ENCODE measurements around the gene THRA. TPM values are rescaled to one million over a fixed set of nuclear protein-coding genes. Genes with fewer than 3 reads are reported as not detected.
A peak's percentile ranks its signal among the peaks of the same experiment; 100 is the strongest.

Gene THRA
- total RNA-seq, 2 donors from 2014 or later: 50.8 to 65.8 TPM

- peak; percentile 53 for DNase-seq (ENCODE audit: low spot score)
- intact Hi-C loops (cut with DNase I): loop anchor here in 1 of 2 donors (10.0 kb wide), 1 partner anchor 53 kb away; no protein-coding TSS in a partner anchor
These were observed 1.1 kb upstream of the THRA start for GRCh38 chr17:40061609-40062038.

DNA sequence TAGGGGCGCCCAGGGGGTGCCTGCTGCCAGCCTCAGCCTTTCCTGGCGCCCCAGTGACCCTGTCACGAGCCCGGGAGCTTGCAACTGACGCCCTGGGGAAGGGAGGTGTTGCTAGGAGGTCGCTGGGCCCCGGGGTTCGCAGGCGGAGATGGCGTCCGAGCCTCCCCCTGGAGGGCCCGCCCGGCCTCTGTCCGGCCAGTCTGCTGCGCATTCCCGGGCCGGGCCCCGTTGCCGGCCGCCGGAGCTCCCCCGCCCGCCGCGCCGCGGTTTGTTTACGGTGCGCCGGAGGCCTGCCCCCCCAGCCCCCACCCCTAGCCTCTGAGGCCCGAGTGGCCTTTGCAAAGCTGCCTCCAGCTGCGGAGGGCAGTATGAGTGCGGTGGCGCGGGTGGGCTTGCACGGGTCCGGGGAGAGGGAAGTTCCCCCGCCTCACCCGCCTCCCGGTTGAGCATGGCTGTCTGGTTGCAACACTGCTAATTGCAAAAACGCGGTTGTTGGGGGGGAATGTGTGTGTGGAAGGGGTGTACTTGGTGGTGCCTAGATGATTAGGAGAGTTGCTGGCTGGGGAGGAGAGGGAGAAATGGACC lies 514 bp downstream of the THRA start:
- intact Hi-C loops (cut with DNase I): loop anchor here in 1 of 2 donors (10.0 kb wide), 1 partner anchor 52 kb away; no protein-coding TSS in a partner anchor
- DNase-seq (ENCODE audit: low spot score): peak; percentile 88

GRCh38 chr17:40063901-40064531 lies 1.3 kb downstream of the THRA start:
- intact Hi-C loops (cut with DNase I): loop anchor here in 1 of 2 donors (10.0 kb wide), 1 partner anchor 51 kb away; no protein-coding TSS in a partner anchor
- DNase-seq (ENCODE audit: low spot score): peak; percentile 53

GRCh38 chr17:40064971-40065768 lies 2.4 kb downstream of the THRA start:
- peak; percentile 62 for DNase-seq (ENCODE audit: low spot score)
- intact Hi-C loops (cut with DNase I): loop anchor here in 1 of 2 donors (10.0 kb wide), 1 partner anchor 50 kb away; no protein-coding TSS in a partner anchor

GRCh38 chr17:40065769-40066510 lies 3.2 kb downstream of the THRA start:
- peak; percentile 72 for DNase-seq (ENCODE audit: low spot score)
- intact Hi-C loops (cut with DNase I): loop anchor here in 1 of 2 donors (10.0 kb wide), 1 partner anchor 49 kb away; no protein-coding TSS in a partner anchor

GRCh38 chr17:40067710-40068109 lies 4.9 kb downstream of the THRA start:
- peak; percentile 64 for DNase-seq (ENCODE audit: low spot score)
- intact Hi-C loops (cut with DNase I): loop anchor here in 1 of 2 donors (10.0 kb wide), 1 partner anchor 47 kb away; no protein-coding TSS in a partner anchor

- intact Hi-C loops (cut with DNase I): loop anchor here in 1 of 2 donors (10.0 kb wide), 1 partner anchor 47 kb away; no protein-coding TSS in a partner anchor
- peak; percentile 44 for DNase-seq (ENCODE audit: low spot score)
These were observed 5.4 kb downstream of the THRA start for GRCh38 chr17:40068129-40068581.

GRCh38 chr17:40068584-40068916 lies 5.8 kb downstream of the THRA start:
- intact Hi-C loops (cut with DNase I): loop anchor here in 1 of 2 donors (10.0 kb wide), 1 partner anchor 46 kb away; no protein-coding TSS in a partner anchor

GRCh38 chr17:40068917-40069750 lies 6.4 kb downstream of the THRA start:
- intact Hi-C loops (cut with DNase I): loop anchor here in 1 of 2 donors (10.0 kb wide), 1 partner anchor 46 kb away; no protein-coding TSS in a partner anchor
- peak; percentile 96 for DNase-seq (ENCODE audit: low spot score)

More at GRCh38 chr17:40068584-40068916, 5.8 kb downstream of the THRA start:
- DNase-seq (ENCODE audit: low spot score): no peak

DNA sequence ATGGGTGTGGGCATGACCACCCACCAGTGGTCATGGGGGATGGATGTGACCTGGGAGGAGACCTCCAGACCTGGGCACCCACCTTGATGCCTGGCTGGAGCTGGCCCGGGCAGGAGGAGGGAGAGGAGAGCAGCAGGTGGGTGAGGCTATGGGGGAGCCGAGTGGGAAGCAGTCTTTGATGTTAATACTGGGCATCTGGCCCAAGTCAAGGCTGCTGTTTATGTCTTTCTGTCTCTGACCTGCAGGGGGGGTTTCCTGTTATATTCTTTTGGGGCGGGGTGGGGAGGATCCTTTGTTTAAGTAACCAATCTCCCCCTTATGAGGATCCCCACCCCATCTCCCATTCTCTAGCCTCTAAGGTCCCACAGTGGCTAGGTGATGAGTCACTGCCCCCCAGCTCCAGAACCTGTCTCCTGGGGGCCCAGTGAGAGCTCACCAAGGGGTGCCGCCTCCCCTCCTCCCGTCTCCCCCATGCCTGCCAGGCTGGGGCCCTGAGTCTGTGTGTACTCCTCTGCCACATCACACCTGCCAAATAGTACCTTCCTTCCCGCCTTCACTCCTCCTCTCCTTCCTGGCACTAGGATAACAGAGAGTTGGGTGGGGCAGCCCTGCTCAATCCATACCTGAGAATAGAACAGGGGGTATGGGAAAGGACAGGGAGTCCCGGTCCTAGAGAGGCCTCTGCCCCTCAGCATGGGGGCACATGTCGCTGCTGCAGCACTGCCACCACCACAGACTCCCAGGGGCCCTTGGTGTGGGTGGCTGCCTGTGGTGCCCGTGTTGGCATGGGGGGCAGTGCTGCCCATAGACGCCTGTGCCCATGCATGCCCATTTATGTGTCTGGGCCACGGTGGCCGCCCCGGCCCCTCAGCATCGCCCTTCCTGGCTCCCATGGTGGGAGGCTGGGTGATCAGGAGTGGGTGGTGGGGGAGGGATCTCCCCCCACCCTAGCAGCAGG lies 7.3 kb downstream of the THRA start:
- no peak for DNase-seq (ENCODE audit: low spot score)

DNA sequence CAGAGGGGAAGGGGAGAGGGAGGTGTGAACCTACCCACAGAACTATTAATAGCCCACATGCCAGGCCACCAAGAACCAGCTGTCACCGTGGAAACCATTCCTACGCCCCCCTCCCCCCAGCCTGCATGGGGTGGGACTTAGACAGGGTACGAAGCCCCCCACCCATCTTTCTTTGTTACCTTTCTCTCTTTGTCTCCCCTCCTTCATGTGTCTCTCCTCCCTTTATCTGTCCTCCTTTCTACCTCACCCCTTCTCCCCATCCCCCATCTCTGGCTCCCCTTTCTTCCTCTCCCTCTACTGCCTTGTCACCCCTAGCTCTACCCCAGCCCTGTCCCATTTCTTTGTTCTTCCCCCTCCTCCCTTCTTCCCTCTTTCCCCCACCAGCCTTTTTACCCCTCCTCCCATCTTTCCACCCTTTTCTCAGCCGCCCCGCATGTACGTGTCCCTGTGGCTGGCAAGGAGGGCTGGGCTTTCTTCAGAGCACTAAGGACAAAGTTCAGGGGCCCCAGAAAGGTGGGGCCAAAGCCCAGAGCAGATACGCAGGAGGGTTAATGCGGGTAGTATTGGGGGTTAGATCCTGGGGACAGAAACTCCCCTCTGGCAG lies 8.0 kb downstream of the THRA start:
- DNase-seq (ENCODE audit: low spot score): peak; percentile 31
- intact Hi-C loops (cut with DNase I): no loop called here

More for the DNA sequence above, 7.3 kb downstream of the THRA start:
- intact Hi-C loops (cut with DNase I): loop anchor here in 1 of 2 donors (10.0 kb wide), 1 partner anchor 45 kb away; no protein-coding TSS in a partner anchor

DNA sequence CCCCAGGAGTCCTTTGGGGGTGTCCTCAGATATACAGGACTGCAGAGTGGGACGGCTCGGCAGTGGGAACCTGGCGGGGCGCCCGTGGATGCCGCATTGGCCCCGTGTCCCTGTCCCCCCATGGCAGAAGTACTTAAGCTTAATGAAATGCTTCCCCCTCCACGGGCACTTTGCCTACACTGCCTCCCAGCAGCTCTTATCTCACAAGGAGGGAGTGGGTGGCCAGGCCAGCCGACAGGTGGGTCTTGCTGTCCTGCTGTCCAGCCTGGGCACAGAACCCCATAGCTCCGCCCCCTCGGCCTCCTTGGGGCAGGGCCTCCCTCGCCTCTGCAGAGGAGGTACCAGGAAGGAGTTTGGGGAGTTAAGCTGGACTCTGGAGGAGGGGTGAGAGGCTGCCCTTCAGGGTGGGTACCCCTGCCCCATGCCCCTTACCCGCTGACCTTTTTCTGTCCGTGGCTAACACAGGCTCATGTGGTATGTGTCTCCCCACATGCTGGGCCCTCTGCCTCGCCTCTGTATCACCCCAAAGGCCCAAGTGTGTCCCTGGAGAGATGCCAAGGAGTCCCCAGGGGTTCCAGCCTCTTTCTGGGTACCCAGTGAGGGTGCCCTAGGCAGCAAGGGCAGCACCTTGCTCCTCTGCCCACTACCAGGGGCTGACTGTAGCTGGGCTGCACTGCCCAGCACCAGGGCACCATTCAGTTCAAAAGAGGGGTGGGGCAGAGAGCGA lies 8.7 kb downstream of the THRA start:
- intact Hi-C loops (cut with DNase I): no loop called here
- peak; percentile 83 for DNase-seq (ENCODE audit: low spot score)

- no peak for DNase-seq (ENCODE audit: low spot score)
- intact Hi-C loops (cut with DNase I): no loop called here
These were observed 9.4 kb downstream of the THRA start for GRCh38 chr17:40072040-40072734.

DNA sequence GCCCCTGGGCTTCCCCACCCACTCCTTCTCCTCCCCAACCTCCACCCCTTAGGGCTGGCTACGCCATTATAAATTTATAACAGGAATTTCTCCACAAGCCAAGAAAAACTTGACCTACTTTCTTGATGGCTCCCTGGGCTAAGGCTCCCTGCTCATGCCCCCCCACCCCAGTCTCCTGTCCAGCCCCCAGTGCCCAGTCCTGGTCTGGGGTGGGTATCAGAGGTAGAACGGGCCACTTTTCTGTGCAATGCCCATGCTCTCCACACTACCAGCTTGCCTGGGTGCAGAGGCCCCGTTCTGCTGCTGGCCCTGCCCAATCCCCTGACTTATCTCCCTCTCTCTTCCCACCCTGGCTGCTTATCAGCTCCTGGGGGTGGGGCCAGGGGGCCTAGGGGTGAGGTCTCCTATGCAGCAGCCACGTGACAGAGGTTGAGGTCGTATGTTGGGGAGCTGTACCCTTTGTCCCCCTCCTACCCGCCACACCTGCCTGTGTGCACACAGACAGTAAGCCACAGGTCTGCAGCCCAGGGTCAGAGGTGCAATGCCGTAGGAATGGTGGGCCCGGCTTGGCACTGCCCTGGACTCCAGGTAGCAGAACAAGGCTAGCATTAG lies 10.1 kb downstream of the THRA start:
- no peak for DNase-seq (ENCODE audit: low spot score)
- intact Hi-C loops (cut with DNase I): no loop called here

All from posterior vena cava (tissue), 2 donors.